ENCODE measurements around the gene ADAM8.

DNA sequence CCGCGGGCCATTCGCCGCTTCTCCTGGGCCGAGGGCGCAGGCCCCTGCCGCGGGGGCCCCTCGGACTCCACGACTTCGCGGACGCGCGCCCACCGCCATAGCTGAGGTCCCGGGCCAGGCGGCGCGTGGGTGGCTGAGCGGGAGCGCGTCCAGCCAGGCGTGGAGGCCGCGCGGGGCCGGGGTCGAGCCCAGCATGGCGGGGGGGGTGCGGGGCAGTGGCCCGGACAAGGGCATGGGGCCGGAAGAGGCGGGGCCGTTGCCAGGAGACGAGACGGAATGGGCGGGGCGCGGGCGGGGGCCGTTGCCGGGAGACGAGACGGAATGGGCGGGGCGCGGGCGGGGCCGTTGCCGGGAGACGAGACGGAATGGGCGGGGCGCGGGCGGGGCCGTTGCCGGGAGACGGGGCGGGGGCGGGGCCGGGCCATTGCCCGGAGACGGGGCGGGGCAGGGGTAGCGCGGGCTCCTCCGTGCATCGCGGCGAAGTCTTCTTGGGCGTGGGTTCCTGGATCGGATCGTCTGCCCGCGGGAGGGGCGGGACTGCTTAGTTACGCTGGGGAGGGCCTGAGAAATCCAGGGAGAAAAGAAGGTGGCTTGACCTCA lies 14.8 kb downstream of the ADAM8 start:
- TF ChIP-seq POLR2AphosphoS5 (IDR thresholded peaks at IDR 0.05; ENCODE audit: low read depth, low read length): no peak; the same call in 1 of the 2 replicates
- TF ChIP-seq POLR2A (IDR thresholded peaks at IDR 0.05; ENCODE audit: low read depth, low read length): 0 out of 2 replicates have a peak, but pooled peaks have one; percentile 3
